NCI-H82 (cell line): ENCODE measurements around the gene SPTBN4.

Experiments used
- DNase-seq: peaks from one replicate; lab custom pipeline; 2025; lab: John Stamatoyannopoulos, UW

Gene SPTBN4

GRCh38 chr19:40565910-40566495 lies 99.2 kb downstream of the SPTBN4 start:
- peak; percentile 18 for DNase-seq

- DNase-seq = no peak
These were observed 100.4 kb downstream of the SPTBN4 start for GRCh38 chr19:40567040-40567749.

- DNase-seq = no peak
These were observed 101.1 kb downstream of the SPTBN4 start for GRCh38 chr19:40567750-40568494.

- peak; percentile 47 for DNase-seq
These were observed 103.7 kb downstream of the SPTBN4 start for GRCh38 chr19:40570313-40571004.

- no peak for DNase-seq
These were observed 104.2 kb downstream of the SPTBN4 start for GRCh38 chr19:40571005-40571318.

GRCh38 chr19:40571831-40572495 lies 105.2 kb downstream of the SPTBN4 start:
- DNase-seq = no peak

GRCh38 chr19:40575326-40575725 lies 108.5 kb downstream of the SPTBN4 start:
- DNase-seq = peak; percentile 52

- peak; percentile 89 for DNase-seq
These were observed 109.4 kb downstream of the SPTBN4 start for GRCh38 chr19:40576151-40576584.

GRCh38 chr19:40576585-40577451 lies 110.0 kb downstream of the SPTBN4 start, which contains the start of gene SHKBP1:
Gene SHKBP1 (plus strand): TSS chr19:40576873. CDS start chr19:40576900, 27 bp downstream.
- DNase-seq = peak; percentile 98

- DNase-seq = peak; percentile 89
These were observed 111.7 kb downstream of the SPTBN4 start for GRCh38 chr19:40578442-40578908.

- DNase-seq = no peak
These were observed 113.8 kb downstream of the SPTBN4 start for GRCh38 chr19:40580619-40581018.

- no peak for DNase-seq
These were observed 114.7 kb downstream of the SPTBN4 start for GRCh38 chr19:40581531-40581930.

- no peak for DNase-seq
These were observed 115.7 kb downstream of the SPTBN4 start for GRCh38 chr19:40582467-40582866.

GRCh38 chr19:40583283-40583682 lies 116.5 kb downstream of the SPTBN4 start:
- no peak for DNase-seq

- peak; percentile 44 for DNase-seq
These were observed 117.2 kb downstream of the SPTBN4 start for GRCh38 chr19:40584007-40584406.

- no peak for DNase-seq
These were observed 118.6 kb downstream of the SPTBN4 start for GRCh38 chr19:40585241-40585981.

- no peak for DNase-seq
These were observed 119.2 kb downstream of the SPTBN4 start for GRCh38 chr19:40585982-40586422.

GRCh38 chr19:40586611-40587010 lies 119.8 kb downstream of the SPTBN4 start:
- no peak for DNase-seq

GRCh38 chr19:40588110-40588854 lies 121.5 kb downstream of the SPTBN4 start:
- no peak for DNase-seq
